Sigmoid colon (tissue), 7 donors: ENCODE data around the gene APOO. TPM values are rescaled to one million over a fixed set of nuclear protein-coding genes. Genes with fewer than 3 reads are reported as not detected.
A peak's percentile ranks its signal among the peaks of the same experiment; 100 is the strongest.

Experiments used
- DNase-seq: peaks from one replicate; pipeline ENCODE4 v3.0.0-alpha.2; 2019
- H3K27ac ChIP-seq, 4 donors: fragments of 200-600 bp; sonication (generic); one replicate each; pipeline ENCODE4 v1.5.1; 2016 to 2019; ENCODE audit warnings: mild to moderate bottlenecking in 1 of 4
- H3K27me3 ChIP-seq, 3 donors: fragments of 200-600 bp; sonication (generic); one replicate each; pipeline ENCODE4 v1.5.1; 2019; ENCODE audit warnings: mild to moderate bottlenecking in 1 of 3
- H3K36me3 ChIP-seq, 4 donors: fragments of 200-600 bp; sonication (generic); one replicate each; pipeline ENCODE4 v1.5.1; 2016 to 2019
- H3K4me1 ChIP-seq, 4 donors: fragments of 200-600 bp; sonication (generic); one replicate each; pipeline ENCODE4 v1.5.1; 2017 to 2019
- H3K4me3 ChIP-seq, 4 donors: fragments of 200-600 bp; sonication (generic); one replicate each; pipeline ENCODE4 v1.5.1; 2017 to 2019; ENCODE audit warnings: mild to moderate bottlenecking in 2 of 4, moderate library complexity in 1 of 4
- H3K9me3 ChIP-seq, 4 donors: fragments of 200-600 bp in 3 of 4; sonication (generic) in 3 of 4; one replicate each; pipeline versions ENCODE4 v1.5.1 to v1.6.1; 2013 to 2019
- CTCF ChIP-seq, 4 experiments: fragments of 450-650 bp in 3 of 4; fragments of 200-600 bp in 1 of 4; IDR thresholded peaks; one replicate each; pipeline ENCODE4 v1.5.1; 2016 to 2019; ENCODE audit warnings: antibody characterized with exemption in 4 of 4, mild to moderate bottlenecking in 3 of 4, moderate library complexity in 2 of 4
- EP300 ChIP-seq, 4 donors: sonication (generic); formaldehyde crosslinking; IDR thresholded peaks; one replicate each; pipeline ENCODE4 v1.6.1; 2017; ENCODE audit warnings: antibody characterized with exemption in 4 of 4
- POLR2A ChIP-seq, 2 donors: fragments of 450-650 bp; IDR thresholded peaks; one replicate each; pipeline ENCODE4 v1.6.1; 2016; ENCODE audit warnings: antibody characterized with exemption in 2 of 2, mild to moderate bottlenecking in 2 of 2, moderate library complexity in 2 of 2
- POLR2AphosphoS5 ChIP-seq, 4 donors: sonication (generic); formaldehyde crosslinking; IDR thresholded peaks; one replicate each; pipeline ENCODE4 v1.6.1; 2017; ENCODE audit warnings: antibody characterized with exemption in 4 of 4
- WGBS, 2 donors: extraction: QIAGEN DNeasy Blood & Tissue Kit; methylation state at CpG; one replicate each; pipeline ENCODE4 v1.1.7; 2013; 5-methylcytosine and 5-hydroxymethylcytosine counted together
- intact Hi-C: fragments of 100-400 bp; cut with DNase I; formaldehyde crosslinking; loops from one replicate; pipeline ENCODE4 v1.15.1; 2023
- polyA plus RNA-seq, 3 donors: library from polyadenylated mRNA; stranded (reverse); fragments of 200-250 nt; gene quantifications; one replicate each; pipeline ENCODE4 v1.2.3, GENCODE V29; 2013
- total RNA-seq, 4 donors: library from RNA; depleted of rRNA; stranded (reverse); fragments of >200 nt; gene quantifications; one replicate each; pipeline ENCODE4 v1.1.0, GENCODE V29; 2016
- donor health status: healthy with polysubstance abuse.
- donor health status: Bipolar disorder and iron deficiency.
- donor health status: healthy.

Gene APOO
- total and polyA plus RNA-seq, 7 donors: 6.1 to 27.0 (median 10.2) TPM

- H3K4me1 ChIP-seq: no peaks in the 10 kb centered on the region
- TF ChIP-seq POLR2A (IDR thresholded peaks at IDR 0.05) (no peak), EP300 (IDR thresholded peaks at IDR 0.05) (no peak), POLR2AphosphoS5 (IDR thresholded peaks at IDR 0.05) (no peak), CTCF (IDR thresholded peaks at IDR 0.05) (no peak)
- DNase-seq: no peak
- no peak overlapping the region for H3K4me3 ChIP-seq
- no peaks in the 10 kb centered on the region for H3K36me3 ChIP-seq
- WGBS, 2 donors: 53 to 77% methylated on average over 3 of the region's 3 CpGs
- intact Hi-C loops: no loop called here
- no peaks in the 10 kb centered on the region for H3K9me3 ChIP-seq
- peak overlapping the region in 3 of 4 donors; percentile 11 to 31 (median 27) for H3K27ac ChIP-seq
- no peaks in the 10 kb centered on the region for H3K27me3 ChIP-seq
These were observed 103.2 kb downstream of the APOO start for GRCh38 chrX:23804578-23804977.

- intact Hi-C loops: no loop called here
- TF ChIP-seq EP300 (IDR thresholded peaks at IDR 0.05) (no peak), CTCF (IDR thresholded peaks at IDR 0.05) (no peak), POLR2AphosphoS5 (IDR thresholded peaks at IDR 0.05) (no peak), POLR2A (IDR thresholded peaks at IDR 0.05) (no peak)
- Histone ChIP-seq H3K27ac (peak overlapping the region; percentile 11 to 31 (median 24)), H3K4me1 (no peaks in the 10 kb centered on the region), H3K9me3 (no peaks in the 10 kb centered on the region), H3K27me3 (no peaks in the 10 kb centered on the region), H3K36me3 (no peaks in the 10 kb centered on the region), H3K4me3 (no peak overlapping the region)
- WGBS, 2 donors: 20 to 65% methylated on average over 5 of the region's 5 CpGs
- DNase-seq: peak; percentile 67
These were observed 103.8 kb downstream of the APOO start for GRCh38 chrX:23803931-23804381.

- no peaks in the 10 kb centered on the region for H3K27me3 ChIP-seq
- intact Hi-C loops: no loop called here
- 26 to 51% methylated on average over 5 of the region's 5 CpGs for WGBS, 2 donors
- no peaks in the 10 kb centered on the region for H3K36me3 ChIP-seq
- TF ChIP-seq POLR2AphosphoS5 (IDR thresholded peaks at IDR 0.05) (no peak), CTCF (IDR thresholded peaks at IDR 0.05) (no peak), EP300 (IDR thresholded peaks at IDR 0.05) (no peak), POLR2A (IDR thresholded peaks at IDR 0.05) (no peak)
- H3K27ac ChIP-seq: peak overlapping the region in 1 of 4 donors; percentile 11
- H3K4me1 ChIP-seq: no peaks in the 10 kb centered on the region
- DNase-seq: no peak
- no peak overlapping the region for H3K4me3 ChIP-seq
- no peaks in the 10 kb centered on the region for H3K9me3 ChIP-seq
These were observed 105.3 kb downstream of the APOO start for GRCh38 chrX:23802431-23802830.

GRCh38 chrX:23799469-23800065 is 108.2 kb downstream of the APOO start:
- TF ChIP-seq CTCF (IDR thresholded peaks at IDR 0.05) (no peak), EP300 (IDR thresholded peaks at IDR 0.05) (no peak), POLR2A (IDR thresholded peaks at IDR 0.05) (no peak), POLR2AphosphoS5 (IDR thresholded peaks at IDR 0.05) (no peak)
- 29 to 72% methylated on average over 6 of the region's 6 CpGs for WGBS, 2 donors
- H3K36me3 ChIP-seq: no peaks in the 10 kb centered on the region
- intact Hi-C loops: no loop called here
- H3K27ac ChIP-seq: no peak overlapping the region
- H3K4me3 ChIP-seq: no peak overlapping the region
- no peak for DNase-seq
- H3K9me3 ChIP-seq: no peaks in the 10 kb centered on the region
- no peaks in the 10 kb centered on the region for H3K4me1 ChIP-seq
- no peaks in the 10 kb centered on the region for H3K27me3 ChIP-seq
